ENCODE measurements around the gene GPC6.
"Not testable (repeated sequence)": the region's sequence is repeated elsewhere in the genome, so short reads cannot be mapped to it uniquely, and the experiment has no call there.

The GPC6 gene

DNA sequence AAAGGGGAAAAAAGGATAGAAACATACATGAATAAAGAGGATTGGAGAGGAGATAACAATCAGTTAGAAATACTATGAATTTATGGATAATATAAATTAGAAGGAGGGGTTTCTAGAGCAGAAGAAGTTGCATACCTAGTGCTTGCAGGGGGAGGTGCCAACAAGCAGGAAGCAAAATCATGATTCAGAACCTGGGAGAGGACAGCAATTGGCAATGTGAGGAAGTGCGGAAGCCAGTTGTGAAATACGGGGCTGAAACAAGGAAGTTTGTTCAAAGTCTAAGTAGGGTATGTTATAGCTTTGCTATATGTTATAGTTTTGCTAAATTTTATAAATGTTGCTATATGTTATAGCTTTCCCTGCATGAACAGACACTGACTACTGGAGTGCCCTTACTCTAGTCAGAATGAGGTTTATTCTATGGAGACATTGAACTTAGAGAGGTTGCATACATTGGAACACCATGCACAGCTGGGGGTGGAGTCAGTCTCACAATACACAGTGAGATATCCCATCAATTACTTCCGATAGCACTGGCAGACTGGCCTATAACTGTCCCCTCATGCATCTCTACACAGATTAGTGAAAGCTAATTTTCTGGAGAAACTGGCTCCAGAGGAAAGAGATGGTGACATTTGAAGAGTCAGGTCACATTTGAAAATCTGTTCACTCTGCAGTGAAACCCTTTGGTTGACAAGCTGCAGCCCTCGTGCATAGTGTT, 92.1 kb downstream of the GPC6 start:
- no peak for DNase-seq (ENCODE audit: low read depth in 2 of 2)

GRCh38 chr13:93320942-93321341, 94.3 kb downstream of the GPC6 start:
- DNase-seq (ENCODE audit: low read depth in 2 of 2) = no peak

DNA sequence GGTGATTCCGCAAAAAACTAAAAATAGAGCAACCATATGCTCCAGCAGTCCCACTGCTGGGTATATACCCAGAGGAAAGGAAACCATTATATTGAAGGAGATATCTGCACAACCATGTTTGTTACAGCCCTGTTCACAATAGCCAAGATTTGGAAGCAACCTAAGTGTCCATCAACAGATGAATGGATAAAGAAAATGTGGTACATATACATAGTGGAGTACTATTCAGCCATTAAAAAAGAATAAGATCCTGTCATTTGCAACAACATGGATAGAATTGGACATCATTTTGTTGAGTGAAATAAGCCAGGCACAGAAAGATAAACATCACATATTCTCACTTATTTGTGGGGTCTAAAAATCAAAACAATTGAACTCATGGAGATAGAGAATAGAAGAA, 97.3 kb downstream of the GPC6 start:
- DNase-seq (ENCODE audit: low read depth in 2 of 2) = not testable (repeated sequence)

- DNase-seq (ENCODE audit: low read depth in 2 of 2) = no peak
These were observed 99.0 kb downstream of the GPC6 start for GRCh38 chr13:93325303-93326233.

- DNase-seq (ENCODE audit: low read depth in 2 of 2) = no peak
These were observed 99.7 kb downstream of the GPC6 start for GRCh38 chr13:93326234-93326811.

DNA sequence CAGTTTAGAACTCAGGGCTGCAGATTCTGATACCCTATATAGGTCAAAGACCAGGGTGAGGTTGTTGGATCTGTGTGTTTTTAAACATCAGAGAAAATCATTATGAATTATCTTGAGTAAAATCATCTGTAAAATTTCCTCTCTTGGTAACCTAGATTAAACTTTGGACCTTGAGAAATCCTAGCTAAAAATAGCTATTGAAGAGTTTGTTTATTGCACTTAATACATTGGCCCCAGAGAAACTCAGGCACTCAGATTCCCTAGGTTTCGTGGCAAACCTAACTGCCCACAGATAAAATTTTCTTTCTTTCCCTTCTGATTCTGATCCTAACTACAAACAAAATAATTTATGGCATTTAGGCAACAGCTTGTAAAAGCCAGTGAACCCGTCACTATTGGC, 102.3 kb downstream of the GPC6 start:
- DNase-seq (ENCODE audit: low read depth in 2 of 2) = no peak

- DNase-seq (ENCODE audit: low read depth in 2 of 2) = no peak
These were observed 110.1 kb downstream of the GPC6 start for GRCh38 chr13:93336728-93337127.

- no peak for DNase-seq (ENCODE audit: low read depth in 2 of 2)
These were observed 111.4 kb downstream of the GPC6 start for GRCh38 chr13:93338030-93338429.

DNA sequence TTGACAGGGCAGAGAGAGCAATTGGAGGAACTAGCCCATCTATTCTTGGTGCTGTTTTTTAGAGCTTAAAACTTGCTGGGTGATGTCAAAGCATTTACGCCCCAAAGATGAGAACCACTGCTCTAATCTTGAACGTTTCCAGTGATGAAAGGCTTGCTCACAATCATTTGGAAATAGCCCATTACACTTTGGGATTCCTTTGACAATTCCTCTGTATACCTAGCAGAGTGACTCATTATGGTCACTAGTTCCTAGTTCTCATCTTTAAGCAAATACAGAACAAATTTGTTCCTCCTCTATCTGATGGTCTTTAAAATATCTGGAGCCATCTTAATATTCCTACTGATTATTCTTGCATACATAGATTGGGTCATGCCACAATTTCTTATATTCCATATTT, 112.3 kb downstream of the GPC6 start:
- DNase-seq (ENCODE audit: low read depth in 2 of 2) = no peak

GRCh38 chr13:93339550-93339949, 112.9 kb downstream of the GPC6 start:
- no peak for DNase-seq (ENCODE audit: low read depth in 2 of 2)

DNA sequence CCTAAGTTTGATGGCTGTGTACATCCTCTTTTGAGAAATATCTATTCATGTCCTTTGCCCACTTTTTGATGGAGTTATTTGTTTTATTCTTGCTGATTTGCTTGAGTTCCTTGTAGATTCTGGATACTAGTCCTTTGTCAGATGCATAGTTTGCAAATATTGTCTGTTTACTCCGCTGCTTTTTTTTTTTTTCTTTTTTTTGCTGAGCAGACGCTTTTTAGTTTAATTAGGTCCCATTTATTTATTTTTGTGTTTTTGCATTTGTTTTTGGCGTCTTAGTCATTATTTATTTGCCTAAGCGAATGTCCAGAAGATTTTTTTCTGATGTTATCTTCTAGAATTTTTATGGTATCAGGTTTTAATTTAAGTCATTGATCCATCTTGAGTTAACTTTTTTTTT, 114.9 kb downstream of the GPC6 start:
- no peak for DNase-seq (ENCODE audit: low read depth in 2 of 2)

GRCh38 chr13:93343097-93343496, 116.5 kb downstream of the GPC6 start:
- no peak for DNase-seq (ENCODE audit: low read depth in 2 of 2)

- no peak for DNase-seq (ENCODE audit: low read depth in 2 of 2)
These were observed 117.6 kb downstream of the GPC6 start for GRCh38 chr13:93344048-93344705.

GRCh38 chr13:93345024-93345423, 118.4 kb downstream of the GPC6 start:
- no peak for DNase-seq (ENCODE audit: low read depth in 2 of 2)

DNA sequence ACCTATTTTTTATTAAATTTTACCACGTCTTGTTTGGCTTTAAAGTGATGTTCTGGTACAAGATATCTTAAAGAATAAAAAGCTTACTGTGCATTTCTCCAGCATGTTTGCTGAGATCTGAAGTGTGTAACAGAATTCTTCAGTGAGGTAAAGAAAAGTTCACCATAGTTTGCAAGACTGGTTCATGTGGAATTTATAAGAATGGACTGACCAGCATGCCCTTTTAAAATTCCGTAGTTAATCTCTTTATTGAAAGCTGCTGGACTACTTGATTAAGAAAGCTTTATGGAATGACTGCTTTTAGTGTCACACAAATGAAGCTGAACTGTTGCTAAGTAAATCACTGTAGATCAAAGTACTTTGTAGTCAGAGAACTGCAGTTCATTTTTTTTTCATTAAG, 119.2 kb downstream of the GPC6 start:
- DNase-seq (ENCODE audit: low read depth in 2 of 2) = peak in 1 of 2 experiments; percentile 12

- no peak for DNase-seq (ENCODE audit: low read depth in 2 of 2)
These were observed 126.0 kb downstream of the GPC6 start for GRCh38 chr13:93352616-93353015.

GRCh38 chr13:93355094-93355493, 128.5 kb downstream of the GPC6 start:
- DNase-seq (ENCODE audit: low read depth in 2 of 2) = no peak

DNA sequence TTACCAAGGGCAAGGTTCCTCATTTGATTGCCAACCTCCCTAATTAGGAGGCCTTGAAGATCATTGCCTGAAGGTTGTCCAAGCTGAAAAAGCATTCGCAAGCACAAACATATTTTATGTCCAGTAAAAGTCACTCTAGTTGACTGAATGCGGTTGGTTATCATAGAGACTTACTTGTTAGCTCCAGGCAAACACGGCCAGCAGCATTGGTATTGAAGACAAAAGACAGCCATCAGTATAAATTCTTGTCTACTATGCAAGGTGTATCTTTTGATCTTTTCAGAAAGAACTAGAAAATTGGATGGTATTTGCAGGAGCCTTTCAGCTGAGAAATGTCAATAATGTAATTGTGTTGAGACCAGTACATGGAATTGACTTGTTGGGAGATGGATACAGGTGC, 129.9 kb downstream of the GPC6 start:
- no peak for DNase-seq (ENCODE audit: low read depth in 2 of 2)

GRCh38 chr13:93360021-93360420, 133.4 kb downstream of the GPC6 start:
- DNase-seq (ENCODE audit: low read depth in 2 of 2) = no peak

GRCh38 chr13:93361703-93362102, 135.1 kb downstream of the GPC6 start:
- DNase-seq (ENCODE audit: low read depth in 2 of 2) = no peak

- peak; percentile 5 to 25 for DNase-seq (ENCODE audit: low read depth in 2 of 2)
These were observed 137.6 kb downstream of the GPC6 start for GRCh38 chr13:93364166-93364565.

- no peak for DNase-seq (ENCODE audit: low read depth in 2 of 2)
These were observed 141.7 kb downstream of the GPC6 start for GRCh38 chr13:93368296-93368695.
